Subcutaneous adipose tissue (tissue), 4 donors: ENCODE data around the gene RUNX3. TPM values are rescaled to one million over a fixed set of nuclear protein-coding genes. Genes with fewer than 3 reads are reported as not detected.

Source experiments
- total RNA-seq, 4 donors: library from RNA; depleted of rRNA; stranded (reverse); fragments of >200 nt; gene quantifications; one replicate each; pipeline ENCODE4 v1.1.0, GENCODE V29; 2016
- TF ChIP-seq, protein P1 (sequence below): fragments of 450-650 bp; IDR thresholded peaks from one replicate; pipeline ENCODE4 v1.5.1; 2016; ENCODE audit warnings: low read depth, mild to moderate bottlenecking, control low read depth, antibody characterized with exemption, moderate library complexity

RUNX3 gene
- total RNA-seq, 4 donors from 2014 or later: 0.19 to 5.4 (median 3.0) TPM

DNA sequence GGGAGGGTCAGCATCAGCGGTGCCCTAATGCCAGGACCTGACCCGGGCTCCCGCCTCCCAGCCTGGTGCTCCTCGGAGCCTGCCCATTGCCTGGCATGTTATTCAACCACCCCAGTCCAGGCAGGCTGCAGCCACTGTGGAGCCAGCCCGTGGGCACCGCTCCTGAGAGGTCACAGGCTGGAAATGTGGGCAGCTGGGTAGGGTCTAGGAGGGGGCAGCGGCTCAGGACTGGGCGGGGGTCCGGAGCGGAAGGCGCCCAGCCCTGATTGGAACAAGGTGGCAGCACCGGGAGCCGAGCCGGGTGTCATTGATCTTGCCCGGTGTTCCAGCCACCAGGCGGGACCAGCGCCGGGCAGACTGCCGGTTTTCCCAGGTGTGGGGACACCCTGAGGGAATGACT lies 12.7 kb upstream of the RUNX3 start:
- TF ChIP-seq, protein P1, sequence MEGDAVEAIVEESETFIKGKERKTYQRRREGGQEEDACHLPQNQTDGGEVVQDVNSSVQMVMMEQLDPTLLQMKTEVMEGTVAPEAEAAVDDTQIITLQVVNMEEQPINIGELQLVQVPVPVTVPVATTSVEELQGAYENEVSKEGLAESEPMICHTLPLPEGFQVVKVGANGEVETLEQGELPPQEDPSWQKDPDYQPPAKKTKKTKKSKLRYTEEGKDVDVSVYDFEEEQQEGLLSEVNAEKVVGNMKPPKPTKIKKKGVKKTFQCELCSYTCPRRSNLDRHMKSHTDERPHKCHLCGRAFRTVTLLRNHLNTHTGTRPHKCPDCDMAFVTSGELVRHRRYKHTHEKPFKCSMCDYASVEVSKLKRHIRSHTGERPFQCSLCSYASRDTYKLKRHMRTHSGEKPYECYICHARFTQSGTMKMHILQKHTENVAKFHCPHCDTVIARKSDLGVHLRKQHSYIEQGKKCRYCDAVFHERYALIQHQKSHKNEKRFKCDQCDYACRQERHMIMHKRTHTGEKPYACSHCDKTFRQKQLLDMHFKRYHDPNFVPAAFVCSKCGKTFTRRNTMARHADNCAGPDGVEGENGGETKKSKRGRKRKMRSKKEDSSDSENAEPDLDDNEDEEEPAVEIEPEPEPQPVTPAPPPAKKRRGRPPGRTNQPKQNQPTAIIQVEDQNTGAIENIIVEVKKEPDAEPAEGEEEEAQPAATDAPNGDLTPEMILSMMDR: no peak

DNA sequence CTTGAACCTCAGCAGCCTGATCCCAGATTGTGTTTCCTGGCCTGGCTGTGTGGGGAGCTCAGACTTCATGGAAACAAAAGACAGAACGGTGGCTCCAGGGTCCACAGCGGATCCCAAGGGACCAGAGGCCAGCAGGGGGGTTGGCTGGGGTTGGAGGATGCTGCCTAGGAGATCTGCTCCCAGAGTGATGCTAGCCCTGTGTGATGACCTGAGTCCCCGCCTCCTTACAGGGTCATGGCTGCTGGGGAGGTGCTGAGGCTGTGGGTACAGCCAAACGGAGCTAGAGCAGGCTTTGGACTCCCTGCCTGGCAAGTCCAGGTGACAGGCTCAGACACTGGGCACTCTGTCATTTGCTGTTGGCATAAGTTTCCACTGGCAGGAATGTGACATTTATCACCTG lies 11.5 kb upstream of the RUNX3 start:
- TF ChIP-seq, protein P1: no peak

DNA sequence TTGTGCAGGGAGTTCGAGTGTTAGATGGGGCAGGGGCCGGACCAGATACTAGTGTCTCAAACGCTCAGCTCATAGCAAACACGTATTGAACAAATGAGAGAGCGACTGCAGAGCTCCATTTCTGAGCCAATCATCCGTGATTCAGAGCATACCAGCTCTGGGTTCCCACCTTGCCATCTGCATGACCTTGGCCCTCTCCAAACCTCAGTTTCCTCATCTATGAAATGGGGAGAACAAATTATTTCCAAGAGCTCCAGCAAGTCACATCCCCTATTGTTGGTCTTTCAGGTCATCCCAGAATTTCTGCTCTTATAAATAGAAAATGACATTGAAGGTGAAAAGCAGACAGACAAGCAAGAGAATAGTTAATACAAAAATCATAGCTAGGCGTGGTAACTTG lies 10.2 kb upstream of the RUNX3 start:
- TF ChIP-seq, protein P1: no peak

DNA sequence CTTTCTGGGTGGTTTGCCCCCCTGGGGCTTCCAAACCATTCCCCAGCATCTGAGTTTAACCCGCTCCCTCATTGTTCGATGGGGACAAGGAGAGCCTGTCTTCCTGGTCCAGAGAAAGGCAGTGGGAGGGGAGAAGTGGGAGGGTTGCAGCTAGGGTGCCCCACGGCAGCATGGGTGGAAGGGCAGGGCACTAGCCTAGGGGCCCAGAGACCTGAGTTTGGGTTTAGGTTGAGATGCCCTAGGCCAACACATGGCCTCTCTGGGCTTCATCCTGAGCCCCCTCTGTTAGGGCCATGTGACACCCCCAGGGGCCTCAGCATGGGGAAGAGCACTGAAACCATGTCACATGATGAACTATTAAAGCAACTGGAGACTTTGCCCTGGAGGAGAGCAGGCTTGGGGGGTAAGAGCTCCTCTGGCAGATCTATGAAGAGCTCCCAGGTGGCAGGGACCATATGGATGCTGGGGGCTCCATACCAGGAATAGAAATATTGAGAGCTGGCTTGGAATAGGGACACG lies 9.7 kb upstream of the RUNX3 start:
- TF ChIP-seq, protein P1: no peak

DNA sequence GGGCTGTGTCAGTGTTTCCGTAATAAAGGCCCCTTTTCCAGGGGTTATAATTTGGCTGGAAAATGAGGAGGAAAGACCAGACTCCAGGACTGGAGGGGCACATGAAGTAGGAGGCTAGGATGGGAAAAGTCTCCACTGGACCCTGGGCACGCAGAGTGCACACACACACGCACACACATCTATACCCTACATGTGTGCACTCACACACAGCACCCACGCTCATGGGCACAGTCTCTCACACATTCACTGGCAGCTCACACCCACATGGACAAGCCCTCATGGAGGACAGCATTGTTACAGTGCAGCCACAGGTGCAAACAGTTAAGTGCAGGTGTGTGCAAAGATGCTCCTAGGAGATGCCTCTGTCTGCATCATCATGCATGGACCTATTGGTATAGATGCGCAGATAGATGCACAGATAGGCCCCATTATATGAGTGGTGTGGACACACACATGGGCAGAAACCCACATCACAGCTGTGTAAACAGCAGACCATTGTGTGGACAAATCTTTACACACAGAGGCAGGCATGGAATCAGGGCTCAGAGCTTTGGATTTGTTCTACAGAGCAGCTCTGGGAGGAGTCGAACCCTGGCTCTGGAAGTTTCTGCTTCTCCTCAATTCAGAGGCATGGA lies 9.1 kb upstream of the RUNX3 start:
- TF ChIP-seq, protein P1: no peak

DNA sequence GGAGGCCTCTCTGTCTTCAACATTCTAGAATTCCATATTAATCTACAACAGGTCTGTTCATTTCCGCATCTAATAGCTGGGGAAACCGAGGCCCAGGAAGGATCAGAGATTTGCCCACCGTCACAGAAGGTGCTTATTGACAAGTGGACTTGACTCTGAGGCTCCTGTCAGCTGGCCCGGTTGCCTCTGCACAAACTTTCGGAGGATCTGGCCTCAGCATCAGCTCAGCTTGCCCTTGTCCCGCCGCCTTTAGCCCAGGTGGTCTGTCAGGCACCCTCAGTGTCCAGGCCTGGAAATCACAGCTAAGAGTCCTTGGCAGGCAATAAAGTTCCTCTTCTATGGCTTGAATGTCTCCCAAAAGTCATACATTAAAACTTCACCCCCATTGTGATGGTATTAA lies 8.2 kb upstream of the RUNX3 start:
- TF ChIP-seq, protein P1: no peak

DNA sequence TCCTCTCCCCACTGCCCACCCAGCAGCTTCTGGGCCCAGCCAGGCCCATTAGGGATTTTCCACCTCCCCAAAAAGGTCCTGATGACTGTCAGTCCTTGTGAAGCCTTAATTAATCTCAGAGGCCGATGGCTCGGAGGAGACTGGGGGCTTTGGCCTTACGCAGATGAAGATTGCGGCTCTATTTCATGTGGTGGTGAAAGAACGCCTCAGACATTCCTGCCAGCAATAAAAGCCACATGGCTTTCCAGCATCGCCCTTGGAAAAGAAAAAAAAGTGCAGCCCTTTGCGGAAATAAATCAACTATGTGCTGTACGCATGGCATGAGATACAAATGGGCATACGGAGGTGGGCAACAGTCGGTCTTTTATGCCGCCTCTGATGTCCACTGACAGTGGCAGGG lies 6.6 kb upstream of the RUNX3 start:
- TF ChIP-seq, protein P1: no peak
